BLaER1 treated with 17β-estradiol and CSF1 and Interleukin-3, amounts not matched to agents 10 nM and 100 nM (cell line): Measurements from ENCODE around the gene PLA2G4A.

Experiments
- H3K27ac ChIP-seq, 11 experiments: shearing (Covaris generic); formaldehyde crosslinking; 2 replicates each; pipeline ENCODE4 v1.8.1; 2022
- H3K27me3 ChIP-seq, 11 experiments: shearing (Covaris generic); formaldehyde crosslinking; 2 replicates each; pipeline ENCODE4 v1.8.1; 2022
- H3K36me3 ChIP-seq, 11 experiments: shearing (Covaris generic); formaldehyde crosslinking; 2 replicates each; pipeline ENCODE4 v1.8.1; 2022
- H3K4me1 ChIP-seq, 10 experiments: shearing (Covaris generic); formaldehyde crosslinking; 2 replicates each; pipeline ENCODE4 v1.8.1; 2022
- H3K4me2 ChIP-seq, 11 experiments: shearing (Covaris generic); formaldehyde crosslinking; 2 replicates each; pipeline ENCODE4 v1.8.1; 2022
- H3K4me3 ChIP-seq, 10 experiments: shearing (Covaris generic); formaldehyde crosslinking; 2 replicates each; pipeline ENCODE4 v1.8.1; 2022
- H3K9ac ChIP-seq, 11 experiments: shearing (Covaris generic); formaldehyde crosslinking; 2 replicates each; pipeline ENCODE4 v1.8.1; 2022
- H3K9me3 ChIP-seq, 11 experiments: shearing (Covaris generic); formaldehyde crosslinking; replicated peaks in 1 of 11; 2 replicates each; pipeline ENCODE4 v1.8.1; 2022
- H4K20me1 ChIP-seq, 11 experiments: shearing (Covaris generic); formaldehyde crosslinking; 2 replicates each; pipeline ENCODE4 v1.8.1; 2022
- Cebpa-rat ChIP-seq, 11 experiments: shearing (Covaris generic); IDR thresholded peaks; 2 replicates each; pipeline ENCODE4 v1.8.1; 2022

PLA2G4A gene

DNA sequence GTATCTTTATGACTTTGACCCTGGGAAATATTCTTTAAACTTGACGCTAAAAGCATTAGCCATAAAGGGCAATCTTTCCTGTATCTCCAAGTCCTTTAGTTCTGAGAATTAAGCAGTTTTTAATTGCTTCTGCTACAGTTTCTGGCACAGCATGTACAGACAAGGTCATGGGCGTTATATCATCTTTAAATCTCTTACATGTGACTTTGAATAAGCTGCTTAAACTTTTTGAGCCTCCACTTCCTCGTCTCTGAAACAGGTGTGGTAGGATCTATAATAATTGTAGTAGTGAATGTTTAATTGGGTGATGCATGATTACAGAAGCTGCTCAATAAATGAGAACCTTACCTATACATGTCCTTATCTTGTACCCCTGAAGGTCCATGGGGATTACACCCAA, 153.4 kb downstream of the PLA2G4A start:
- H3K27ac ChIP-seq = no peak overlapping the region
- peaks cover 0 to 23% (median 7%) of the 10 kb centered on the region in 10 experiments; a peak in 12 of 20 replicates for H3K4me1 ChIP-seq
- H3K9me3 ChIP-seq = no peaks in the 10 kb centered on the region
- TF ChIP-seq Cebpa-rat (IDR thresholded peaks at IDR 0.05) = no peak
- no peaks in the 10 kb centered on the region for H4K20me1 ChIP-seq
- H3K27me3 ChIP-seq = no peaks in the 10 kb centered on the region
- H3K36me3 ChIP-seq = no peaks in the 10 kb centered on the region
- H3K9ac ChIP-seq = no peak overlapping the region
- H3K4me2 ChIP-seq = no peak overlapping the region
- H3K4me3 ChIP-seq = no peak overlapping the region

DNA sequence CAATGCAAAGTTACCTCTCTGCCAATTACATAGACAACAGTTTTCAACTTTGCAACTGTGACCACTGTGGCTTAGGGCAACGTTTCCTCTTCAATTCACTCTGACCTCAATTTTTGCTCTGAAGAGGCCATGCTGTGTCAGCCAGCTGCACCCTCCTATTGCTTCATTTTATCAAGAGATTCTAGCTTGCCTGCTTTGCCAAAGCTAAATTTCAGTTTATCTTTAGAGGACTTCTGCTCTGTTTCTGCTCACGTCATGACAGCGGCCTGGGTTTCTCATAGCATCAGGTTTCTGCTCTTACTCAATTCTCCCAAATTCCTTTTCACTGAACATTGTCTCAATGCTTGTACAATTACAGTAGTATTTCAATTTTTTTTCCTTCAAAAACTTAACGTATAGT, 154.6 kb downstream of the PLA2G4A start:
- Histone ChIP-seq H3K36me3 (no peaks in the 10 kb centered on the region), H4K20me1 (no peaks in the 10 kb centered on the region), H3K4me3 (no peak overlapping the region), H3K27me3 (no peaks in the 10 kb centered on the region), H3K4me2 (no peak overlapping the region), H3K27ac (no peak overlapping the region), H3K9ac (no peak overlapping the region), H3K9me3 (no peaks in the 10 kb centered on the region), H3K4me1 (peaks cover 0 to 12% (median 7%) of the 10 kb centered on the region in 10 experiments; a peak in 12 of 20 replicates)
- TF ChIP-seq Cebpa-rat (IDR thresholded peaks at IDR 0.05) = no peak

DNA sequence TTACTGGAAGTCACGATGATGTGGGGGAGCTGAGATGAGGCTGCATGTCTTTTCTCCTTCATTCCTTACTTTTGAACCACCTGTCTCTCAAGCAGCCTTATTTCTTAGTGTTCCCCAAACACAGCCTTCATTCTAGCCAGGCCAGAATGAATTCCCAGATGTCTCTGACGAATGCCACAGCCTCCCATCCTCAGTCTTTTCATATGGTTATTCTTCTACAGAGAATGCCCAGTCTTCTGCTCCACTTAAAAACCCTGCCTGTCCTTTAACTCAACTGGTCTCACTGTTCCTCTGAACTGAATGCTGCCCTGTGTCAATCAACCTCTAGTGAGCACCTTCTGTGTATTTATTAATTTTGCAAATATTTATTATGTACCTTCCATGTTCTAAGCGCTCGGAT, 156.2 kb downstream of the PLA2G4A start:
- TF ChIP-seq Cebpa-rat (IDR thresholded peaks at IDR 0.05) = no peak
- no peak overlapping the region for H3K9ac ChIP-seq
- H3K4me3 ChIP-seq = no peak overlapping the region
- no peaks in the 10 kb centered on the region; a peak in 1 of 20 replicates for H3K4me1 ChIP-seq
- H3K36me3 ChIP-seq = no peaks in the 10 kb centered on the region
- H3K4me2 ChIP-seq = no peak overlapping the region
- no peaks in the 10 kb centered on the region for H4K20me1 ChIP-seq
- H3K27me3 ChIP-seq = no peaks in the 10 kb centered on the region
- no peak overlapping the region for H3K27ac ChIP-seq
- H3K9me3 ChIP-seq = no peaks in the 10 kb centered on the region

DNA sequence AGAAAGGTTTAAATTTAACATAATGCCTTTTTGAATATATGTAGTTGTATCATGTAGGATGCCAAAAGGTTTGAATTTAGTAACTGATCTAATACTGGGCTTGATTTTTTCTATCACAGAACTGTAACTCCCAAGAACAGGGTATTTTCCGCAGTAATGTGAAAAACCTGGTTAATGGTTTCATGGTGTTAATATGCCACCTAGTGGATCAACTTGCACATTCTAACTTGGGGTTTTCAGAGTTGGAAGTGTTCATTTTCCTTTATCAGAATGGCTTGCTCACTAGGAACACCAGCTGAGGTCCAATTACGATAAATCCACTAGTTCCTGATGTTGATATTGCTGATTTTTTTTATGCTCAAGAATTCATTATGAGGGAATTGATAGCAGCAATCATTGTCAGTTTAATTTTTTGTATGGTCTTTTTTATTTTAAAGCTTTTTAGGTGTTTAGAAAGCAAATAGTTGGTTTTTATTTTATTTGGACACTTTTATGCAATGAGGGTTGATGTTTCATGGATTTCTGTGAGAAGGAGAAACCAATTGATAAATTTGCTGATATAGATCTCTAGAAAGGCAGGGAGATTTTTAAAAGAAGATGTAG, 157.2 kb downstream of the PLA2G4A start:
- Histone ChIP-seq H3K4me1 (no peaks in the 10 kb centered on the region; a peak in 1 of 20 replicates), H3K9ac (no peak overlapping the region), H4K20me1 (no peaks in the 10 kb centered on the region), H3K27ac (no peak overlapping the region), H3K36me3 (no peaks in the 10 kb centered on the region), H3K27me3 (no peaks in the 10 kb centered on the region), H3K4me2 (no peak overlapping the region), H3K9me3 (no peaks in the 10 kb centered on the region), H3K4me3 (no peak overlapping the region)
- TF ChIP-seq Cebpa-rat (IDR thresholded peaks at IDR 0.05) = no peak

DNA sequence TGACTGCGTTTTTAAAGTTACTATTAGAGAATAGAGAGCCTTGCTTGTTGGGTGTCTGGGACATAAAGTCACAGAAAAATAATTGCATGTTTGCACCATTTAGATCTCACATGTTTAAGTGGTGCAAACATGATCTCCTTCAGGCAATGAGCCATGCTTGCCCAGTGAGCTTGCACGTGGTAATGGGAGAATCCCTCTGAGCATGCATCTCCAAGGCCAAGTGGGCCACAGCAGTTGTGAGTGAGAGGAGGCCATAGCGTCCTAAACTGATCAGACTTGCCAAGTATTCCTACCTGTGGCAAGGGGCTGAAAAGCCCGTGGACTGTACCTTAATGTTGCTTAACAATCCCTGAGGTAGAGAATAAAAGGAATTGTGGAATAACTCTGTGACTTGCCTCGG, 158.3 kb downstream of the PLA2G4A start:
- H3K4me1 ChIP-seq = no peaks in the 10 kb centered on the region; a peak in 1 of 20 replicates
- no peak overlapping the region for H3K27ac ChIP-seq
- no peak for TF ChIP-seq Cebpa-rat (IDR thresholded peaks at IDR 0.05)
- H3K9me3 ChIP-seq = no peaks in the 10 kb centered on the region
- H3K4me3 ChIP-seq = no peak overlapping the region
- H3K9ac ChIP-seq = no peak overlapping the region
- H3K4me2 ChIP-seq = no peak overlapping the region
- no peaks in the 10 kb centered on the region for H3K36me3 ChIP-seq
- H3K27me3 ChIP-seq = no peaks in the 10 kb centered on the region
- no peaks in the 10 kb centered on the region for H4K20me1 ChIP-seq

DNA sequence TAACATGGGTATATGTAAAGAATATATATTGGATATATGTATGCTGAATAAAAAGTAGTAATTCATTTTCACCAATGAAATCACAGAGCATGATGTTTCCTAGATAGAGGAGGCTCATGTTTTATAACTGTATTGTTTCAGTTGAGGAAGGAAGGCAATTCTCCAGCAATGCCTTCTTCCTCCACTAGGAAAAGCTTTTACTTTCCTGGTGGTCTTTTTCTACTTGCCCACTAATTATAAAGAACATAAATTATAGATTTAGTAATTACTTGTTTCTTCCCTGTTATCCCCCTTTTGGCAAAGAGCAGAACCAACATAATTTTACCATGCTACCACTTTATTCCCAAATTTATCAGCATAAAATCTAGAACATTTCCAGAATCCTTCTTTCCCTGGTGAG, 159.0 kb downstream of the PLA2G4A start:
- Histone ChIP-seq H3K4me1 (no peaks in the 10 kb centered on the region; a peak in 1 of 20 replicates), H3K27me3 (no peaks in the 10 kb centered on the region), H3K36me3 (no peaks in the 10 kb centered on the region), H3K9me3 (no peaks in the 10 kb centered on the region), H4K20me1 (no peaks in the 10 kb centered on the region), H3K4me2 (no peak overlapping the region), H3K27ac (no peak overlapping the region), H3K9ac (no peak overlapping the region), H3K4me3 (no peak overlapping the region)
- TF ChIP-seq Cebpa-rat (IDR thresholded peaks at IDR 0.05) = no peak

DNA sequence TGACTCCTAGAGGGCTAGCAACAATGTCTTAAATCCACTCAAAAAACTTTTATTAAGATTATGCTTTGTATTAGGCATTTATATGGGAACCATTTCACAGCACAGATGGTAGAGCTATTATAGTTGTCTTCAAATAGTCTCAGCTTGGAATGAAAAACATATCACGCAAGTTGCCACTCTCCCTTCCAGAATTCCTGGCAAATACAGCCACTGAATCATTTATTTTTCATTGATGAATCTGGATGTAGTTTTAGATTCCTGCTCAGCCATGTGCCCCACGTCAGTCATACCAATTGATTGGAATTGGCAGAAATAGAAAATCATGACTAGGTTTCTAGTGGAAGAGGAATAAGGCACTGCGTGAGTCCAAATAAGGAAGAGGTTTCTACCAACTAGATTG, 165.2 kb downstream of the PLA2G4A start:
- no peak overlapping the region for H3K4me3 ChIP-seq
- no peaks in the 10 kb centered on the region for H3K27me3 ChIP-seq
- H3K9ac ChIP-seq = no peak overlapping the region
- TF ChIP-seq Cebpa-rat (IDR thresholded peaks at IDR 0.05) = no peak
- H3K27ac ChIP-seq = no peak overlapping the region
- no peak overlapping the region for H3K4me2 ChIP-seq
- no peaks in the 10 kb centered on the region for H4K20me1 ChIP-seq
- no peaks in the 10 kb centered on the region; a peak in 1 of 20 replicates for H3K4me1 ChIP-seq
- H3K36me3 ChIP-seq = no peaks in the 10 kb centered on the region
- no peaks in the 10 kb centered on the region for H3K9me3 ChIP-seq

DNA sequence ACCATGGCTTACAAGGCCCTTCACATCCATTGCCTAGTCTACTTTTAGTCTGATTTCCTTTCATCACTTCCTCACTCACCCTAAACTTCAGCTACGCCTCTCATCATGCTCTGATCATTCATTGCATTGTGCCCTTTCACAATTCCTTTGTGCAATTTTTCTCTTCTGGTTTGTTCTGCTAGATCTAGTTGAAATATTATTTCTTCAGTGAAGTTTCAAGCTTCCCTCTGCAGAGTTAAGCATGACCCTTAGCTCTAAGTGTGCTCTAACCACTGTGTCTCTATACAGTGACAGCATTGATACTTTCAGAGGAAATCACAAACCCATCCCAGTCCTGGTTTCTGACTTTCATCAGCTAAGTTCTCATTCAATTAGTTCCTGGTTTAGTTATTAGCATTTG, 166.1 kb downstream of the PLA2G4A start:
- Histone ChIP-seq H3K4me2 (no peak overlapping the region), H3K27ac (no peak overlapping the region), H3K9ac (no peak overlapping the region), H3K4me1 (no peaks in the 10 kb centered on the region; a peak in 1 of 20 replicates), H4K20me1 (no peaks in the 10 kb centered on the region), H3K27me3 (no peaks in the 10 kb centered on the region), H3K36me3 (no peaks in the 10 kb centered on the region), H3K4me3 (no peak overlapping the region), H3K9me3 (no peaks in the 10 kb centered on the region)
- TF ChIP-seq Cebpa-rat (IDR thresholded peaks at IDR 0.05) = no peak

DNA sequence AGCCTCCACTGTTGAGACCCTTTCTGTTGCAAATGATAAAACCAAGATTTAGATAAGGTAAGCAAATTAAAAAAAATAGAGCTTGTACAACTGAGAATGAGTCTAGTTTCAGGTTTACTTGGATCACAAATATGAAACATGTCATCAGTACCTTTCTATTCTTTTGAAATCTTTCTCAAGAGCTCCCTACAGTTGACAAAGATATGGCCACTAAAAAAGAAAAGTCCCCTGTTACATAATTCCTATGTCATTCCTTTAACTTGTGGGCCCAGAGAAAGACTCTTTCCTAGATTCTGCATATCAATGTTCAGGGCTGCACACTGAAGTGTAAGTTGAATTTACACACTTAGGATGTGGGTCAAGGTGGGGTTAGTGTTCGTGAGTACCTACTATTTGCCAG, 168.1 kb downstream of the PLA2G4A start:
- no peaks in the 10 kb centered on the region for H3K27me3 ChIP-seq
- no peak for TF ChIP-seq Cebpa-rat (IDR thresholded peaks at IDR 0.05)
- H3K9ac ChIP-seq = no peak overlapping the region
- H3K4me1 ChIP-seq = peaks cover 0 to 4% (median 0%) of the 10 kb centered on the region in 10 experiments; a peak in 1 of 20 replicates
- no peaks in the 10 kb centered on the region for H3K9me3 ChIP-seq
- H3K27ac ChIP-seq = no peak overlapping the region
- H3K4me3 ChIP-seq = no peak overlapping the region
- H3K4me2 ChIP-seq = no peak overlapping the region
- H3K36me3 ChIP-seq = no peaks in the 10 kb centered on the region
- H4K20me1 ChIP-seq = no peaks in the 10 kb centered on the region

DNA sequence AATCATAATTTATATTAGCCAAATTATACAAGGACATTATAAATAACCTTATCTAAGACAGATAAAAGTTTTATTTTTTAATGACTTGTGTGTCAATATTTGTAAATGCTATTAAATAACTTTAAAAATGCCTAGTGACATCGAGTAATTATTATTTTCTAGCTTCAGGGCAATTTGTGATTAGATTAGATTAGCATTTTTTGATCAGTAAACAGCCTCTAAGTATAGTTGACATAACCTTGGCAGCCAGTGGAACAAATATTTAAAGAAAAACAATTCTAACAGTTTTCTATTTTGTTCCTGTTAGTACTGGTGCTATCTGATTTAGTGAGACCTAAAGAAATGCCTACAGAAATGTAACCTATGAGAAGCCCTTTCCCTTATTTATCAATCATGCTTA, 169.1 kb downstream of the PLA2G4A start:
- TF ChIP-seq Cebpa-rat (IDR thresholded peaks at IDR 0.05) = no peak

More for the DNA sequence above, 169.1 kb downstream of the PLA2G4A start:
- Histone ChIP-seq H3K27me3 (no peaks in the 10 kb centered on the region), H3K4me1 (peaks cover 0 to 5% (median 0%) of the 10 kb centered on the region in 10 experiments; a peak in 1 of 20 replicates), H3K4me2 (no peak overlapping the region), H3K9ac (no peak overlapping the region), H3K9me3 (no peaks in the 10 kb centered on the region), H4K20me1 (no peaks in the 10 kb centered on the region), H3K4me3 (no peak overlapping the region), H3K27ac (no peak overlapping the region), H3K36me3 (no peaks in the 10 kb centered on the region)
